Tibial artery (tissue), 4 donors: ENCODE data around the gene RASA4.
A peak's percentile ranks its signal among the peaks of the same experiment; 100 is the strongest.
"Not testable (repeated sequence)": the region's sequence is repeated elsewhere in the genome, so short reads cannot be mapped to it uniquely, and the experiment has no call there.

Experiments
- DNase-seq, 2 donors: peaks; one replicate each; pipeline ENCODE4 v3.0.0-alpha.2; 2019
- H3K27ac ChIP-seq, 2 donors: fragments of 200-600 bp; sonication (generic) in 1 of 2; 1 replicate in 1 of 2; 2 replicates in 1 of 2; pipeline ENCODE4 v1.5.1; 2018 to 2019; ENCODE audit warnings: mild to moderate bottlenecking in 1 of 2
- H3K27me3 ChIP-seq, 2 donors: fragments of 200-600 bp; sonication (generic) in 1 of 2; one replicate each; pipeline versions ENCODE4 v1.5.1 to v1.6.0; 2016 to 2019
- H3K36me3 ChIP-seq, 3 donors: fragments of 200-600 bp; sonication (generic) in 2 of 3; one replicate each; pipeline ENCODE4 v1.5.1; 2016 to 2019; ENCODE audit warnings: mild to moderate bottlenecking in 2 of 3
- H3K4me1 ChIP-seq, 4 donors: fragments of 200-600 bp; sonication (generic) in 2 of 4; 1 replicate in 3 of 4; 2 replicates in 1 of 4; pipeline ENCODE4 v1.5.1; 2016 to 2019
- H3K4me3 ChIP-seq, 2 donors: fragments of 200-600 bp; sonication (generic) in 1 of 2; 1 replicate in 1 of 2; 2 replicates in 1 of 2; pipeline ENCODE4 v1.5.1; 2018 to 2019; ENCODE audit warnings: mild to moderate bottlenecking in 2 of 2
- H3K9me3 ChIP-seq, 3 donors: fragments of 200-600 bp; sonication (generic) in 1 of 3; one replicate each; pipeline ENCODE4 v1.5.1; 2016 to 2019
- CTCF ChIP-seq, 2 experiments: fragments of 200-600 bp in 1 of 2; fragments of 450-650 bp in 1 of 2; IDR thresholded peaks; one replicate each; pipeline ENCODE4 v1.5.1; 2017 to 2019; ENCODE audit warnings: antibody characterized with exemption in 2 of 2, mild to moderate bottlenecking in 1 of 2, moderate library complexity in 1 of 2
- intact Hi-C: fragments of 100-400 bp; cut with DNase I; formaldehyde crosslinking; loops from one replicate; pipeline ENCODE4 v1.15.0; 2023; ENCODE audit warnings: low total_unique reads

Gene RASA4

DNA sequence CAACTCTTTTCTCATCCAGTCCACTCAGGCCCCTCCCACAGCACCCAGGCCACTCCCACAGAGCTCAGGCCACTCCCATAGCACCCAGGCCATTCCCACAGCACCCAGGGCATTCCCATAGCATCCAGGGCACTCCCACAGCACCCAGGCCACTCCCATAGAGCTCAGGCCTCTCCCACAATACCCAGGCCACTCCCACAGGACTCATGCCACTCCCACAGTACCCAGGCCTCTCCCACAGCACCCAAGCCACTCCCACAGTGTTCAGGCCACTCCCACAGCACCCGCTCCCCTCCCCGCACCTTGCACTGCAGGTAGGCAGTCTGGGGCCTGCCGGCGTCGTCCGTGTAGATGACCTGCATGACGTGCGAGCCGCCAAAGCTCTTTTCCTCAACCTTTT lies 26.7 kb downstream of the RASA4 start:
- H3K4me1 ChIP-seq, H3K27me3 ChIP-seq, intact Hi-C loops, H3K27ac ChIP-seq, DNase-seq, H3K4me3 ChIP-seq, H3K36me3 ChIP-seq, H3K9me3 ChIP-seq: not testable (repeated sequence)

- intact Hi-C loops, H3K9me3 ChIP-seq, H3K27me3 ChIP-seq, H3K27ac ChIP-seq, H3K36me3 ChIP-seq, DNase-seq, H3K4me3 ChIP-seq, H3K4me1 ChIP-seq: not testable (repeated sequence)
These were observed 33.1 kb downstream of the RASA4 start for GRCh38 chr7:102583495-102583894.

DNA sequence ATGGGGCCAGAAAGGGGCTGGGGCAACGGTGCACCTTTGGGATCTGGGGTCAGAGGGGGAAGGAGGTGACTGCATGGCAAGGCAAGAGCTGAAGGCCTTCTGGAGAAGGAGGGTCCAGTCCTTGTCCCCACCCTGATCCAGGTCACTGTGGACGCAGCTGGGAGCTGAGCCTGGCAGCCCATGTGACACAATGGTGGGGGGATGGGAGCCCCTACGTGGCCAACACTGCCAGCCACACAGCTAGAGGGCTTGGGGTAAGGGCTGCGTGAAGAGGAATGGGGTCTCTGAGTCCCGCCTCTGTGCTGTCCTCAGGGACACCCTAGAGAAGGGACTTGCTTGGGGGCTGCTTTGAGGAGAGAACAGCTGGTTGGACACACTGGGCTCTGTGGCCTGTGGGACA lies 34.8 kb downstream of the RASA4 start:
- H3K36me3 ChIP-seq, DNase-seq, H3K27me3 ChIP-seq, H3K9me3 ChIP-seq, H3K4me3 ChIP-seq, H3K27ac ChIP-seq, intact Hi-C loops, H3K4me1 ChIP-seq: not testable (repeated sequence)

DNA sequence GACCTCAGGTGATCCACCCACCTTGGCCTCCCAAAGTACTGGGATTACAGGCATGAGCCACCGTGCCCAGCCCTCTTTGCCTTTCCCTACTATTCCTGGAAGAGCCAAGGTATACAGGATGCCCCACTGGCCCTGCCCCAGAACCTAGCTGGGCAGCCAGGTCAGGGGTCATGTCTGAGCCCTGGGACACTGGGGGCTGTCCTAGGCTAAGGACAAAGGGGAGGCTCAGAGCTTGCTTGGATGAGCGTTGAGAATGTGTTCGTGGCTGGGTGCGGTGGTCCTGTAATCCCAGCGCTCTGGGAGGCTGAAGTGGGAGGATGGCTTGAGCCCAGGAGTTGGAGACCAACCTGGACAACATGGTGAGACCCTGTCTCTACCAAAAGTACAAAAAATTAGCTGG lies 38.1 kb downstream of the RASA4 start:
- H3K27ac ChIP-seq, H3K4me1 ChIP-seq, H3K4me3 ChIP-seq, H3K9me3 ChIP-seq, H3K27me3 ChIP-seq, intact Hi-C loops, H3K36me3 ChIP-seq: not testable (repeated sequence)
- DNase-seq, result peak; percentile 20 to 46

DNA sequence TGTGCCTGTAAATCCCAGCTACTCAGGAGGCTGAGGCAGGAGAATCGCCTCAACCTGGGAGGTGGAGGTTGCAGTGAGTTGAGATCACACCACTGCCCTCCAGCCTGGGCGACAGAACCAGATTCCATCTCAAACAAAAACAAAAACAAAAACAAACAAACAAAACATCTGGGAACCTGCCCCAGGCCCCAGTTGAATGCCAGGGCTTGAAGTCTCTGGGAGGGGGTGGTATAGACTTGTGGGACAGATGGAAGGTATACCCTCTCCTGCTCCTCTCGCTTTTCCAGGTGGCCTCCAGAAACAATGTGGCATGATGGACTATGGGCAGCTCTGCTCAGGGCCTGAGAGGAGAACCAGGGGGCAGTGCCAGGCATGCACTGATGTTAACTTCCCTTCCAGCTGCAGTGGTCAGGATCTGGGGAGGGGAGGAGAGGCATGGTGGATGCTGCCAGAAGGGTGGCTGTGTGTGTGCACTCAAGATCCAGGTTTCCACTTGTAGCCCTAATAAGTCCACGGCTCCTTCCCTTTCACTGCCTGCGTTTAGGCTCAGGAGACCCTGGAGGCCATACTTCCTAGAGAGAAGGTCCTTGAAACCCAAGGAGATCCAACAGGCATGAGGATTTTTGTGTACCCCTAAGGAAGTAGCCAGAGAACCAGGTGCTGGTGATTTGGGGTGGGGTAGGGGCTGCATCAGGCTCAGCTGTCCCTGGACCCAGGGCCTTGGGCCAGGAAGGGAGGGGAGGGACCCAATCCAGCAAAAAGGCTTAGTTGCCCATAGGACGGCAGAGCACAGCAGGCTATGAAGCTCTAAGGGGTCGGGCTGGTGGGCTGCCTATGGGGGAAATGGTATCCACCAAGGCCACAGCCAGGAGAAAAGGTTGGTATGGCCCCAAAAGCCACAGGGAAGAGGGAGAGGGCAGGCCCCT lies 39.0 kb downstream of the RASA4 start:
- peak in 1 of 2 donors; percentile 17 for DNase-seq

DNA sequence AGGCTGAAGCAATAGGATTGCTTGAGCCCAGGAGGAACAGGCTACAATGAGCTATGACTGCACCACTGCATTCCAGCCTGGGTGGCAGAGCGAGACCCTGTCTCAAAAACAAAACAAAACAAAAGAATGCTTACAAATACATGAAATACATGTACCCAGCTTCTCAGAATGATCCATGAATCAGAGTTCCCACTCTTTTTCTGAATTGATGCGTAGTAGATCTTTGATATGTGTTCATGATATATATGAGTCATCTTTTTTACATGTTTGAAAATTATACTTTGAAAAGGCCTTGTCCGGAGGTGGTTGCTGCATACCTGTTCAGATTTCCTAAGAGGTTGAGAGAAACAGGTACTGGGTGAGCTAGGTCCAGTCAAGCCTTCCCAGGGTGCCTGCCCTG lies 40.2 kb downstream of the RASA4 start:
- H3K36me3 ChIP-seq, H3K9me3 ChIP-seq, intact Hi-C loops, H3K27ac ChIP-seq, H3K4me1 ChIP-seq, DNase-seq, H3K27me3 ChIP-seq, H3K4me3 ChIP-seq: not testable (repeated sequence)

More for the DNA sequence above, 39.0 kb downstream of the RASA4 start:
- H3K27me3 ChIP-seq, H3K4me1 ChIP-seq, intact Hi-C loops, H3K9me3 ChIP-seq, H3K27ac ChIP-seq, H3K4me3 ChIP-seq, H3K36me3 ChIP-seq: not testable (repeated sequence)

GRCh38 chr7:102574607-102575006 lies 41.9 kb downstream of the RASA4 start:
- H3K27me3 ChIP-seq, intact Hi-C loops, H3K9me3 ChIP-seq, H3K36me3 ChIP-seq, DNase-seq, H3K4me1 ChIP-seq, H3K4me3 ChIP-seq, H3K27ac ChIP-seq: not testable (repeated sequence)

GRCh38 chr7:102572261-102573239 lies 44.0 kb downstream of the RASA4 start, which contains the start of gene POLR2J3:
POLR2J3 (minus strand) TSS chr7:102572583; CDS start chr7:102572521, 62 bp downstream.
- intact Hi-C loops, H3K9me3 ChIP-seq, H3K4me1 ChIP-seq, H3K36me3 ChIP-seq, H3K27me3 ChIP-seq: not testable (repeated sequence)
- peak; percentile 88 to 99 for DNase-seq
- peak; percentile 37 to 56 for TF ChIP-seq CTCF (IDR thresholded peaks at IDR 0.05)
- Histone ChIP-seq H3K27ac (peak within 1 kb of the TSS; percentile 78 to 83), H3K4me3 (peak within 1 kb of the TSS; percentile 73 to 80)

- H3K27ac ChIP-seq, H3K4me3 ChIP-seq, DNase-seq, H3K27me3 ChIP-seq, intact Hi-C loops, H3K9me3 ChIP-seq, H3K36me3 ChIP-seq, H3K4me1 ChIP-seq: not testable (repeated sequence)
These were observed 47.9 kb downstream of the RASA4 start for GRCh38 chr7:102568620-102569019.

DNA sequence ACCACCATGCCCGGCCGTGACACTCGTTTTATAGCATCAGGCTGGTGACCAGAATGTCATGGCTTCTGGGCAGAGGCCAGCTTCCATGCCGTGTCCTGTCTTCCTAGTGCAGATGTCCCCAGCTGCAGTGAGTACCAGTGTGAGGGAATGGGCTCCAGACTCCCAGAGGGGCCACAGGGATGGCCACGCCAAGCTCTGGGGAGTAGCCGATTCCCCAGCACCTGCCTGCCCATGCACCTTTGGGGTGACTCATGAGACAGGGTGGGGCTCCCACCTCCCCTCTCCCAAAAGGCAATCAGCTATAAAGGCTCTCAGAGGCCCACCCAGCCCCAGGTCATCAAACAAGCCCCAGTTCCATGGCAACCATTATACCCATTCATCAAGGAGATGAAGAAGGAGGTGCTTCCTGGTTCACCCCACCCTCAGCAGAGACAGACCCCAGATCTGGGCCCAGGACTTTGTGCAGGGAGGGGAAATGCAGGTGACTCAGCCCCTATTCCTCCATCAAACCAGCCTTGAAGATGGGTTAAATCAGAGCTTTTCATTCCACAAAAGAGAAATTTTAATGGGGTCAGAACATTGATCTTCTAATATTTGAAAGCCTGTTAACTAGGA lies 65.6 kb downstream of the RASA4 start, which contains the start of gene SPDYE2:
Gene SPDYE2 (plus strand): TSS at position 419 of the 615 bp plus-strand sequence. CDS start 2,030 bp downstream, outside the sequence.
- DNase-seq, H3K4me1 ChIP-seq, H3K9me3 ChIP-seq, H3K27me3 ChIP-seq, intact Hi-C loops, H3K36me3 ChIP-seq, H3K27ac ChIP-seq, H3K4me3 ChIP-seq: not testable (repeated sequence)

DNA sequence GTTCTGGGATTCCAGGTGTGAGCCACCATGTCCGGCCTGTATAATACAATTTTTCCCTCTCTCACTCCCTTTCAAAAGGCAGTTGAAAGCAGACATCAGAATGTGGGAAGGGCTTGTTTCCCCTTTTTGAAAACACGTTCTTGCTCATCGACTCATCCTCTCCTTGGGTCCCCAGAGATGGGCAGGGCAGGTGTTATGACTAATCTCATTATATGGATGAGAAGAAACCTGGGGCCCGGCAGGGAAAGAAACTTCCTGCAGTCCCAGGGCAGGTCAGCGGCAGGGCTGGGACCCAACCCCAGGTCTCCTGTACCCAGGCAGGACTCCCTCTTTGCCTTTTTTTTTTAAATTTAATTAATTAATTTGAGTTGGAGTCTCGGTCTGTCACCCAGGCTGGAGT lies 70.2 kb downstream of the RASA4 start:
- H3K27ac ChIP-seq, H3K4me1 ChIP-seq, H3K9me3 ChIP-seq, intact Hi-C loops, H3K36me3 ChIP-seq, H3K4me3 ChIP-seq, H3K27me3 ChIP-seq, DNase-seq: not testable (repeated sequence)

DNA sequence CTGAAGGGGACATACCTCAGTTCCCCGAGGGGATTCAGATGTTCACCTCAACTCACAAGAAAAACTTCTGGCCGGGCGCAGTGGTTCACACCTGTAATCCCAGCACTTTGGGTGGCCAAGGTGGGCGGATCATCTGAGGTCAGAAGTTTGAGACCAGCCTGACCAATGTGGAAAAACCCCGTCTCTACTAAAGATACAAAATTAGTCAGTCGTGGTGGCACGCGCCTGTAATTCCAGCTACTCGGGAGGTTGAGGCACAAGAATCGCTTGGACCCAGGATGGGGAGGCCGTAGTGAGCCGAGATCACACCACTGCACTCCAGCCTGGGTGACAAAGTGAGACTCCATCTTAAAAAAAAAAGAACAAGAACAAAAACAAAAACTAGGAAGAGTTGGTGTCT lies 71.3 kb downstream of the RASA4 start:
- DNase-seq, H3K27ac ChIP-seq, H3K36me3 ChIP-seq, H3K27me3 ChIP-seq, intact Hi-C loops, H3K4me3 ChIP-seq, H3K9me3 ChIP-seq, H3K4me1 ChIP-seq: not testable (repeated sequence)
